IMR-90 (cell line): ENCODE results near the gene AGAP1. TPM values are rescaled to one million over a fixed set of nuclear protein-coding genes. Genes with fewer than 3 reads are reported as not detected.

Source experiments
- ATAC-seq: fragments of 200-7000 bp; cut with Tn5 transposase; 2 replicates; pipeline ENCODE4 v1.9.1; 2020; ENCODE audit warnings: low read depth, mild to moderate bottlenecking, moderate library complexity
- BruUV-seq: library from RNA; stranded (reverse); fragments of 400-500 nt; replicated peaks from 2 replicates; lab custom pipeline; 2021; lab: Mats Ljungman, UMichigan
- CTCF ChIA-PET: fragments of 300-600 bp; formaldehyde crosslinking; extraction: SDS; loops from one replicate; lab custom pipeline; 2021; ENCODE audit warnings: antibody characterized with exemption; lab: Yijun Ruan, JAX
- POLR2A ChIA-PET: fragments of 300-600 bp; sonication (Branson Sonifier 250); formaldehyde crosslinking; loops from one replicate; lab custom pipeline; 2022; ENCODE audit warnings: antibody characterized with exemption; ENCODE audit not compliant: unreplicated experiment; lab: Charles Lee
- DNase-seq: peaks from one replicate; pipeline ENCODE4 v3.0.0; 2013
- H2AFZ ChIP-seq: replicated peaks from 2 replicates; pipeline ENCODE3; 2013; ENCODE audit warnings: low read length, mild to moderate bottlenecking; ENCODE audit not compliant: poor library complexity
- H2AK5ac ChIP-seq: 2 replicates; pipeline ENCODE4 v1.6.1; 2013; ENCODE audit warnings: low read depth, low read length, inconsistent platforms
- H2AK9ac ChIP-seq: replicated peaks from 2 replicates; pipeline ENCODE3; 2013; ENCODE audit warnings: mild to moderate bottlenecking, low read depth, low read length, moderate library complexity; ENCODE audit not compliant: poor library complexity
- H2BK120ac ChIP-seq: 2 replicates; pipeline ENCODE4 v1.6.1; 2013; ENCODE audit warnings: low read depth, low read length, inconsistent platforms
- H2BK15ac ChIP-seq: 3 replicates; pipeline ENCODE4 v1.6.1; 2013; ENCODE audit warnings: low read depth, low read length, inconsistent platforms
- H2BK20ac ChIP-seq: 2 replicates; pipeline ENCODE4 v1.6.1; 2013; ENCODE audit warnings: low read depth, mild to moderate bottlenecking, inconsistent platforms, low read length, moderate library complexity
- H2BK5ac ChIP-seq: 2 replicates; pipeline ENCODE4 v1.6.1; 2013; ENCODE audit warnings: mild to moderate bottlenecking, low read depth, low read length, inconsistent platforms; ENCODE audit not compliant: poor library complexity, severe bottlenecking
- H3K14ac ChIP-seq: replicated peaks from 2 replicates; pipeline ENCODE4 v1.6.1; 2013; ENCODE audit warnings: low read depth, low read length, inconsistent platforms
- H3K18ac ChIP-seq: 2 replicates; pipeline ENCODE4 v1.6.1; 2013; ENCODE audit warnings: low read depth, low read length, control low read depth
- H3K23ac ChIP-seq: 2 replicates; pipeline ENCODE4 v1.6.1; 2013; ENCODE audit warnings: low read depth, low read length, inconsistent platforms
- H3K27ac ChIP-seq: 2 replicates; pipeline ENCODE4 v1.5.1; 2013; ENCODE audit warnings: mild to moderate bottlenecking, control low read depth, low read length; ENCODE audit not compliant: insufficient read depth
- H3K27me3 ChIP-seq: 2 replicates; pipeline ENCODE4 v1.6.1; 2013; ENCODE audit warnings: low read length; ENCODE audit not compliant: control insufficient read depth, insufficient read depth
- H3K36me3 ChIP-seq: 2 replicates; pipeline ENCODE4 v1.6.1; 2013; ENCODE audit warnings: low read length, mixed read lengths; ENCODE audit not compliant: control insufficient read depth, insufficient read depth
- H3K4ac ChIP-seq: 2 replicates; pipeline ENCODE4 v1.6.1; 2013; ENCODE audit warnings: low read depth, low read length, inconsistent platforms
- H3K4me1 ChIP-seq: 2 replicates; pipeline ENCODE4 v1.6.1; 2013; ENCODE audit warnings: low read length, mixed read lengths; ENCODE audit not compliant: control insufficient read depth, insufficient read depth
- H3K4me2 ChIP-seq: 2 replicates; pipeline ENCODE4 v1.6.1; 2013; ENCODE audit warnings: low read depth, mild to moderate bottlenecking, control low read depth, low read length, moderate library complexity
- H3K4me3 ChIP-seq: 2 replicates; pipeline ENCODE4 v1.5.1; 2013; ENCODE audit warnings: low read depth, mild to moderate bottlenecking, control low read depth, low read length, moderate library complexity; ENCODE audit not compliant: insufficient read depth
- H3K56ac ChIP-seq: 2 replicates; pipeline ENCODE4 v1.6.1; 2013; ENCODE audit warnings: low read length, inconsistent platforms; ENCODE audit not compliant: insufficient read depth; ENCODE audit errors: extremely low read depth
- H3K79me1 ChIP-seq, 2 experiments: 2 replicates each; pipeline ENCODE4 v1.6.1; 2013; ENCODE audit warnings: low read length in 2 of 2, inconsistent platforms in 1 of 2, low read depth in 1 of 2
- H3K9ac ChIP-seq: 2 replicates; pipeline ENCODE4 v1.6.1; 2013; ENCODE audit warnings: low read depth, low read length, control low read depth
- H3K9me1 ChIP-seq: 2 replicates; pipeline ENCODE4 v1.6.1; 2013; ENCODE audit warnings: low read length, inconsistent platforms; ENCODE audit not compliant: insufficient read depth
- H3K9me3 ChIP-seq: 2 replicates; pipeline ENCODE4 v1.6.1; 2013; ENCODE audit warnings: low read length; ENCODE audit not compliant: control insufficient read depth, insufficient read depth
- H4K20me1 ChIP-seq: 2 replicates; pipeline ENCODE4 v1.6.1; 2013; ENCODE audit warnings: low read length, inconsistent platforms; ENCODE audit not compliant: insufficient read depth
- H4K5ac ChIP-seq: 2 replicates; pipeline ENCODE4 v1.6.1; 2013; ENCODE audit warnings: mild to moderate bottlenecking, low read depth, low read length, control low read depth
- H4K8ac ChIP-seq, 2 experiments: 2 replicates each; pipeline ENCODE4 v1.6.1; 2013; ENCODE audit warnings: low read depth in 2 of 2, low read length in 2 of 2, control low read depth in 1 of 2, inconsistent platforms in 1 of 2
- H4K91ac ChIP-seq: 2 replicates; pipeline ENCODE4 v1.6.1; 2013; ENCODE audit warnings: low read depth, low read length, inconsistent platforms; ENCODE audit not compliant: insufficient read depth
- CEBPB ChIP-seq: IDR thresholded peaks from 2 replicates; pipeline ENCODE4 v1.6.1; 2012; ENCODE audit warnings: low read depth, low read length, improper control_type of control experiment
- MAZ ChIP-seq: IDR thresholded peaks from 2 replicates; pipeline ENCODE4 v1.6.1; 2012; ENCODE audit warnings: low read depth, mild to moderate bottlenecking, low read length, improper control_type of control experiment, moderate library complexity, borderline replicate concordance
- NFE2L2 ChIP-seq: fragments of 150-350 bp; IDR thresholded peaks from 2 replicates; pipeline ENCODE4 v1.6.1; 2016; ENCODE audit warnings: low read depth, mild to moderate bottlenecking, low read length
- RCOR1 ChIP-seq: IDR thresholded peaks from 2 replicates; pipeline ENCODE4 v1.6.1; 2012; ENCODE audit warnings: mild to moderate bottlenecking, low read length, improper control_type of control experiment; ENCODE audit not compliant: insufficient replicate concordance
- WGBS, 2 experiments: methylation state at CpG; one replicate each; pipeline versions ENCODE4 v1.1.5 to v1.1.7; 2013; ENCODE audit warnings: missing lambda C conversion rate in 2 of 2; ENCODE audit not compliant: insufficient read length in 1 of 2; ENCODE audit errors: extremely low coverage in 2 of 2; 5-methylcytosine and 5-hydroxymethylcytosine counted together
- dilution Hi-C: fragments of 300-500 bp; cut with HindIII; formaldehyde crosslinking; loops from one replicate; pipeline ENCODE4 v1.14.3; 2018; ENCODE audit warnings: low sequenced_read_pairs; ENCODE audit not compliant: unreplicated experiment
- in situ Hi-C: fragments of 300-500 bp; cut with MboI; formaldehyde crosslinking; loops from 3 replicates; pipeline ENCODE4 v1.14.3; 2019; ENCODE audit warnings: low sequenced_read_pairs, inconsistent platforms, mixed read lengths
- intact Hi-C: fragments of 100-400 bp; cut with micrococcal nuclease; formaldehyde crosslinking; loops from 2 replicates; pipeline ENCODE4 v1.10.0; 2022
- polyA plus RNA-seq, 3 experiments: library from polyadenylated mRNA; depleted of rRNA; stranded (reverse); fragments of >200 nt; gene quantifications; 2 replicates each; pipeline ENCODE4 v1.2.3, GENCODE V29; 2012; ENCODE audit warnings: low replicate concordance in 1 of 3
- total RNA-seq: library from RNA; depleted of rRNA; stranded (reverse); fragments of >200 nt; gene quantifications from 2 replicates; pipeline ENCODE4 v1.2.3, GENCODE V29; 2012

The AGAP1 gene
- total and polyA plus RNA-seq, 2 of the 4 experiments (the other 2 are of a cell fraction): 15.1 to 16.4 TPM

DNA sequence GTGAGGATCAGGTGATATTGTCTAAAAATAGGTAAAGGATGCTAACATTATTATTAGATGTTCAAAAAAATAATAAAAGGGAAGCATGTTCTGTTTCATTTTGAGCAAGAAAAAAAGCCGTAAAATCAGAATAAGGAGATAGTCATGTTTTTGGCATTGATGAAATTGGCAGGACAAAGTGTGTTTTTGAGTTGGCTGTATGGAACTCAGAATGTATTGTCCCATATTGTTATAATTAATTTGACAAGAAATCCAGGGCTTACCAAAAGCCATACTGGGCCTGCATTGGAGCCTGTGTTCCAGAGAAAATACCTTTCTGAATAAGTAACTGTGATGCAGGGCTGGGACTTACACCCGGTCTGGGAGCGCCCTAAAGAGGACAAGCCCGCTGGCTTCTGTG is 232.0 kb downstream of the AGAP1 start:
- H4K20me1 ChIP-seq: peaks cover 3% of the 10 kb centered on the region; the same call in 1 of the 2 replicates
- ChIA-PET POLR2A (no interaction called here), CTCF (no interaction called here)
- H2BK120ac ChIP-seq: no peak overlapping the region
- H2BK15ac ChIP-seq: no peak overlapping the region
- no peak overlapping the region for H4K91ac ChIP-seq
- no peak overlapping the region for H3K18ac ChIP-seq
- no peak overlapping the region for H2AK5ac ChIP-seq
- dilution Hi-C loops (loop anchor here (25.0 kb wide), 1 partner anchor 589 kb away; no protein-coding TSS in a partner anchor), intact Hi-C loops (no loop called here), in situ Hi-C loops (no loop called here)
- H2BK5ac ChIP-seq: no peak overlapping the region
- H3K79me1 ChIP-seq: peaks cover 0 to under 1% of the 10 kb centered on the region in 2 experiments; a peak in 1 of 4 replicates
- 100% methylated on average over 1 of the region's 4 CpGs; no CpG with 5 or more reads in 1 of the 2 experiments for WGBS, 2 experiments
- H2BK20ac ChIP-seq: no peak overlapping the region
- TF ChIP-seq MAZ (no peak), NFE2L2 (no peak), CEBPB (no peak), RCOR1 (no peak)
- H2AK9ac ChIP-seq: no peak overlapping the region
- no peaks in the 10 kb centered on the region for H3K9me3 ChIP-seq
- no TSS peak for BruUV-seq
- H3K9me1 ChIP-seq: no peaks in the 10 kb centered on the region; the same call in 1 of the 2 replicates
- H4K8ac ChIP-seq: no peak overlapping the region
- H3K27me3 ChIP-seq: no peaks in the 10 kb centered on the region
- no peak overlapping the region for H3K56ac ChIP-seq
- H3K4ac ChIP-seq: no peak overlapping the region
- H3K4me2 ChIP-seq: no peak overlapping the region
- no peak overlapping the region for H4K5ac ChIP-seq
- H3K27ac ChIP-seq: no peak overlapping the region
- no peak overlapping the region for H3K23ac ChIP-seq
- DNase-seq (no peak), ATAC-seq (no peak)
- H2AFZ ChIP-seq: no peak overlapping the region
- no peak overlapping the region for H3K4me3 ChIP-seq
- no peaks in the 10 kb centered on the region for H3K36me3 ChIP-seq
- no peak overlapping the region for H3K14ac ChIP-seq
- H3K9ac ChIP-seq: no peak overlapping the region
- H3K4me1 ChIP-seq: peaks cover 2% of the 10 kb centered on the region; the same call in 1 of the 2 replicates
